Activated T-cell treated with anti-CD3 and anti-CD28 coated beads for 1 hour (primary cell): Measurements from ENCODE around the gene KRTAP12-2.

ENCODE experiments used
- DNase-seq: peaks from one replicate; pipeline ENCODE4 v3.0.0-alpha.2; 2020; ENCODE audit warnings: low read depth

The KRTAP12-2 gene

DNA sequence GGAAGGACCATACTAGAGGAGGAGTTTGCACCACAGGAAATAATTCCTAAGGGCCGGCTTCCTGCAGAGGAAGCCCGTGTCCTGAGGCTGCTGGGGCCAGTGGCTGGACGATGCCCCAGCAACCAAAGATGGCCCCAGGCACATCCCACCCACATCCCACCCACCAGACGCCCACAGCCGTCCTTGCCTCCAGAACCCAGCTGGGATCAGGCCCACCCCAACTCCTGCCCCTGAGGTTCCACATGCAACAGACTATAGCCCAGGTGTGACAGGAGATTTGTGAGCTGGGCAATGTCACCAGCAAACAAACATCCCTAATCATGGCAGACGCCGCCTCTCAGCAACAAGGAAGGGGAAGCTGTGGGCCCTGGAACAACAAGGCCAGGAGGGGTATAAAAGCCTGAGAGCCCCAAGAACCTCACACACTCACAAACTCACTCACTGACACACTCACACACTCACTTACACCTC is 40.0 kb downstream of the KRTAP12-2 start, which contains the start of gene KRTAP10-9:
Gene KRTAP10-9 (plus strand): TSS at position 421 of the 471 bp plus-strand sequence. CDS start 79 bp downstream, outside the sequence.
- DNase-seq: no peak

GRCh38 chr21:44626262-44626661 is 40.5 kb downstream of the KRTAP12-2 start:
- DNase-seq: no peak

DNA sequence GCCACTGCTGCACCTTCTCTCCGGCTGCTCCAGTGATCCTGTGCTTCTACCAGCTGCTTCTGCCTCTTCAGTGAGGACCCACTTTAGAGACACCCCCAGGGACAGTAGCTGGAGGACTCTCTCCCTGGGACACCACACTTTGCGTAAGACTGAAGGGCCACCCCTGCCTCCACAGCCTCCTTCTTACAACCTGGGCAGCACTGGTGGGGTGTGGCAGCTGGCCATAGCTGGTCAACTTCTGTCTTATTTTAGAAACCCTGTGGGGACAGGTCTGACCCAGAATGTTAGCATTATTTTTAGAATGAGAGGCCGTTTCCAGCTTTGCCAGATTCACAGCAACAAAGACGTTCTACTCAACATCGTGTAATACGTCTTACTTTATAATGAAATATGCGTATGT is 41.0 kb downstream of the KRTAP12-2 start:
- DNase-seq: no peak

DNA sequence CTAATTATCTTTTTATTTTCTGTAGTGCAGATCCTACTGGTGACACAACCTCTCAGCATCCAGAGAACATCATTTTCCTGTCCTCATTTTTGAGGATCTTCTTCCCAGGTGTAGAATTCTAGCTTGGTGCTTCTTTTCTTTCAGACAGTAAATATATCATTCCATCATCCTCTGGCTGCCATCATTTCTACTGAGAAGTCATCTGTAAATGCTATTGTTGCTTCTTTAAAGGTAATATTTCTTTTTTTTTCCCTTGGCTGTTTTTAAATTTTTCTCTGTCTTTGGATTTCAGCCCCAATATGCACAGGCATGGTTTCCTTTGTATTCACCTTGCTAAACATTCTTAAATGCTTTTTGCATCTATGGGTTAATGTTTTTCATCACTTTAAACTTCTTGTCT is 43.2 kb downstream of the KRTAP12-2 start:
- no peak for DNase-seq

DNA sequence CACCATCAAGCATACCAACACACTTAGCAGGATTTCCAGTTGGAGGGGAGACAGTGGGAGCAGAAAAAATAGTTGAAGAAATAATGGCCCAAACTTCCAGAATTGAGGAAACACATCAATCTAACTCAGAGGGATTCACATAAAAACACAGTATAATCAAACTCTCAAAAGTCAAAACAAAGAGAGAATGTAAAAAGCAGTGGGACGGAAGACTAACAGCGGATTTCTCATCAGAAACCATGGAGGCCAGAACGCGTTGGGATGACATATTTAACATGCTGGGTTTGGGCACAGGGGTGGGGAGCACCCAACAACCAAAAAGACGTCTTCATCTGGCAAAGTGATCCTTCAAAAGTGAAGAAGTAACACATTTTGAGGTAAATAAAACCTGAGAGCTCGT is 46.8 kb downstream of the KRTAP12-2 start:
- no peak for DNase-seq

DNA sequence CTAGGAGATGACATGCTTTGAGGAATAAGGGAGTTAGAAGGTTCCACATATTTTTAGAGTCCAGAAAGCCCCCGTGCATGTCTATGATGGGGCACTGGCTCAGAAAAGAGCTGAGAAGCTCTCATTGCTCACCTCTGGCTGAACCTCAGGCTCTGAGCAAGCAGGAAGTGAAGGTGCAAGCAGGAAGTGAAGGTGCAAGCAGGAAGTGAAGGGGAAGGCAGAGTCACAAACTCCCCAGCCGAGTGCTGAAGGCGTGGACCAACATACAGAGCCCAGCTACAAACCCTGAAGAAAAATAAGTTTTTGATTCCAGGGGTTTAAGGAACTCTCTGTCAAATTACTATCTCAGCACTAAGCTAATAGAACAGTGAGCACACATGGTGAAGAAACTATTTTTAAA is 47.8 kb downstream of the KRTAP12-2 start:
- peak; percentile 43 for DNase-seq

GRCh38 chr21:44618504-44618903 is 48.2 kb downstream of the KRTAP12-2 start:
- no peak for DNase-seq

- DNase-seq: no peak
These were observed 49.6 kb downstream of the KRTAP12-2 start for GRCh38 chr21:44617071-44617501.

- DNase-seq: no peak
These were observed 50.2 kb downstream of the KRTAP12-2 start for GRCh38 chr21:44616591-44616926.
